NCI-H1694 treated with DMSO at 0.1 percent for 48 hours (cell line): ENCODE data around the gene TLN1.

Experiments
- DNase-seq: peaks from one replicate; lab custom pipeline; 2025; lab: John Stamatoyannopoulos, UW

TLN1 gene

GRCh38 chr9:35729700-35730485, 2.1 kb downstream of the TLN1 start:
- peak; percentile 52 for DNase-seq

GRCh38 chr9:35729101-35729500, 2.9 kb downstream of the TLN1 start:
- DNase-seq = no peak

GRCh38 chr9:35728041-35728971, 3.7 kb downstream of the TLN1 start:
- no peak for DNase-seq

GRCh38 chr9:35727676-35728040, 4.3 kb downstream of the TLN1 start:
- DNase-seq = no peak

GRCh38 chr9:35726931-35727330, 5.1 kb downstream of the TLN1 start:
- DNase-seq = no peak

GRCh38 chr9:35725362-35725761, 6.6 kb downstream of the TLN1 start:
- DNase-seq = no peak

GRCh38 chr9:35723908-35724307, 8.1 kb downstream of the TLN1 start:
- DNase-seq = no peak

- no peak for DNase-seq
These were observed 8.6 kb downstream of the TLN1 start for GRCh38 chr9:35723426-35723825.

- no peak for DNase-seq
These were observed 12.4 kb downstream of the TLN1 start for GRCh38 chr9:35719546-35719945.

GRCh38 chr9:35718721-35719511, 13.1 kb downstream of the TLN1 start:
- no peak for DNase-seq

- DNase-seq = no peak
These were observed 14.7 kb downstream of the TLN1 start for GRCh38 chr9:35717132-35717870.

GRCh38 chr9:35716230-35716629, 15.8 kb downstream of the TLN1 start:
- DNase-seq = no peak

- DNase-seq = no peak
These were observed 17.3 kb downstream of the TLN1 start for GRCh38 chr9:35714579-35715252.

GRCh38 chr9:35714123-35714522, 17.9 kb downstream of the TLN1 start:
- no peak for DNase-seq

GRCh38 chr9:35713578-35713977, 18.4 kb downstream of the TLN1 start:
- DNase-seq = no peak

GRCh38 chr9:35712762-35713400, 19.1 kb downstream of the TLN1 start:
- no peak for DNase-seq

- no peak for DNase-seq
These were observed 20.2 kb downstream of the TLN1 start for GRCh38 chr9:35711501-35712428.

GRCh38 chr9:35710818-35711500, 21.0 kb downstream of the TLN1 start:
- DNase-seq = no peak

GRCh38 chr9:35708146-35708545, 23.8 kb downstream of the TLN1 start:
- DNase-seq = no peak
